ENCODE measurements around the gene IGFL2.
"Not testable (repeated sequence)": the region's sequence is repeated elsewhere in the genome, so short reads cannot be mapped to it uniquely, and the experiment has no call there.

Gene IGFL2

DNA sequence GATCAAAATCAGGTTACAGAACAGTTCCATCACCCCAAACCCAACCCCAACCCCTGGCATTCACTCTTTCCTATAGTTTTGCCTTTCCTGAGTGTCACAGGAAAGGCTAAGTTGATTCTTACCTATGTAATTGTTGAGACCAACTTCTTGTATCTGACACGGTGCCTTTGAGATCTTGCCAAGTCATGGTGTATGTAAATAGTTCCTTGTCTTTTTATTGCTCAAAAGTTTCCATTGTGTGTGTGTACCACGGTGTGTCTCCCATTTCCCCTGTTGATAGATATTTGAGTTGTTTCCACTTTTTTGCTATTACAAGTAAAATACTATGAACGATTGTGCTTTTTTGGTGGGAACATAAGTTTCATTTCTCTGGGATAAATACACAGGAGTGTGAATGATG, 3.3 kb upstream of the IGFL2 start:
- DNase-seq: no peak

GRCh38 chr19:46147166-46147740, 785 bp upstream of the IGFL2 start:
- DNase-seq: no peak

GRCh38 chr19:46150606-46151005, 2.6 kb downstream of the IGFL2 start:
- DNase-seq: no peak

DNA sequence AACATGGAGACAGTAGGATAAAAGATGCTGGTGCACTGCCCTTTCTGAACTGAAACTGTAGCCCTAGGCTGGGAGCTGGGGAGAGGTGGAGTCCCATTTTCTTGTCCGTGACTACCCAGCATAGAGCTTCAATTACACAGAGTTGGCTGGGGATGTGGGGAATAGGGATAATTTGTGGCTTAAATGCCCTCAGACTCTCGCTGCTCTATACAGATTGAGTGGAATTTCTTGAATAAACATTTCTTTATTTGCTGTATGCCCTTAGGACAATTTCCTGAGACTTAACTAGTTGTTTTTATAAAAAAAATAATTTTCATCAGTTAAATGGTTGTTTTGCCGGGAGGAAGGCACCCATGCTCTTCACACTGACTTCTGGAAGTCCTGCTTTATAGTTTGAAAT, 7.2 kb downstream of the IGFL2 start:
- no peak for DNase-seq

- DNase-seq: no peak
Measured at GRCh38 chr19:46159418-46160232, 11.6 kb downstream of the IGFL2 start.

GRCh38 chr19:46160233-46160775, 12.3 kb downstream of the IGFL2 start:
- DNase-seq: no peak

DNA sequence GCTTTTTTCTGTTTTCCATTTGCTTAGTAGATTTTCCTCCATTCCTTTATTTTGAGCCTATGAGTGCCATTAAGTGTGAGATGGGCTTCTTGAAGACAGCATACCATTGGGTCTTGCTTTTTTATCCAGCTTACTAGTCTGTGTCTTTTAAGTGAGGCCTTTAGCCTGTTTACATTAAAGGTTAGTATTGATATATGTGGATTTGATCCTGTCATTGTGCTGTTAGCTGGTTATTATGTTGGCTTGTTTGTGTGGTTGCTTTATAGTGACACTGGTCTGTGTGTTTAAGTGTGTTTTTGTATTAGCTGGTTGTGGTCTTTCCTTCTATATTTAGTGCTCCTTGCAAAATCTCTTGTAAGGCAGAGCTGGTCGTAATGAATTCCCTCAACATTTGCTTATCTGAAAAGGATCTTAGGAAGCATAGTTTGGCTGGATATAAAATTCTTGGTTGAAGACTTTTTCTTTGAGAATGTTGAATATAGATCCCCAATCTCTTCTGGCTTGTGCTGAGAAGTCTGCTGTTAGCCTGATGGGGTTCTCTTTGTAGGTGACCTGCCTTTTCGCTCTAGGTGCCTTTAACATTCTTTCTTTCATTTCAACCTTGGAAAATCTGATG, 13.7 kb downstream of the IGFL2 start:
- DNase-seq: not testable (repeated sequence)

- no peak for DNase-seq
Measured at GRCh38 chr19:46162731-46163130, 14.7 kb downstream of the IGFL2 start.

GRCh38 chr19:46173886-46174480, 25.9 kb downstream of the IGFL2 start:
- no peak for DNase-seq

DNA sequence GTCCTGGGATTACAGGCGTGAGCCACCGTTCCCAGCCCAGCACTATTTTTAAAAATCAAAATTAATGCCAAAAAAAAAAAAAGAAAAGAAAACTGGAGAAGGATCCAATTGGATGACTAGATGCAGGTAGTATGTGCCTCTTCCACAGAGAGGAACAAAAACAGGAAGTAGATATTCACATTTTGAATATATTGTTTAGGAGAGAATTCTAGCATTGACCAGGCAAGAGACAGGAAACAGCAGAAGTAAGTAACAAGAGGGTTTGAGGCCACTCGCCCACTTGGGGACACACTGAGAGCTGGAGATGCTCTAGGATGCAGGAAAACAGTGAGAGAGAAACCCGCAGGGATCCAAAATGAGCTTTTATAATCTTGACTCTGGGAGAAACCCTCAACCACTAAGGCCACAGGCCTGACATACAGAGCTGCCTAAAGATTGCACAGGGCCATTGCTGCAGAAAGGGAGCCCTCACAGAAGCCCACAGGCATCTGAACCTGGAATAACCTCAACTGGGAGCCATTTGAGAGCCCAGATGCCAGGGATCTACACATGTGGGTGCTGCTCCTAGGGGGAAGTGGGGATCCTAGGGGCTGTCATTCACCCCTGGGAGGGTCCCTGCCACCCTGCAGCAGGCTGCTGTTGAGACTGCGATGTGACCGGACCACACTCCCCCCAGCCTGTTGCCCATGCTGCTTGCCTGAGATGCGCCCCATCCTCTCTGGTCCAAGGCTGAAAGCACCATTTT, 28.2 kb downstream of the IGFL2 start:
- no peak for DNase-seq

- DNase-seq: no peak
Measured at GRCh38 chr19:46179076-46179759, 31.2 kb downstream of the IGFL2 start.

GRCh38 chr19:46180701-46181387, 32.8 kb downstream of the IGFL2 start:
- no peak for DNase-seq

GRCh38 chr19:46181388-46181779, 33.3 kb downstream of the IGFL2 start:
- DNase-seq: no peak

- no peak for DNase-seq
Measured at GRCh38 chr19:46182476-46182875, 34.4 kb downstream of the IGFL2 start.

- DNase-seq: not testable (repeated sequence)
Measured at GRCh38 chr19:46184775-46185710, 37.0 kb downstream of the IGFL2 start.

- DNase-seq: no peak
Measured at GRCh38 chr19:46186101-46186716, 38.2 kb downstream of the IGFL2 start.

GRCh38 chr19:46186717-46187101, 38.7 kb downstream of the IGFL2 start:
- DNase-seq: no peak

GRCh38 chr19:46189971-46190888, 42.2 kb downstream of the IGFL2 start:
- no peak for DNase-seq

- DNase-seq: no peak
Measured at GRCh38 chr19:46191356-46191755, 43.3 kb downstream of the IGFL2 start.
